GM12874 (cell line): ENCODE measurements around the gene UGGT1.

ENCODE experiments used
- CTCF ChIP-seq: IDR thresholded peaks from 2 replicates; pipeline ENCODE4 v1.5.1; 2011; ENCODE audit warnings: low read depth, mild to moderate bottlenecking, control low read depth, low read length, moderate library complexity; ENCODE audit not compliant: insufficient read depth

UGGT1 gene

GRCh38 chr2:128162266-128162665 is 71.3 kb downstream of the UGGT1 start:
- no peak for TF ChIP-seq CTCF

GRCh38 chr2:128164311-128164710 is 73.3 kb downstream of the UGGT1 start:
- TF ChIP-seq CTCF, result no peak

- no peak for TF ChIP-seq CTCF
These were observed 75.8 kb downstream of the UGGT1 start for GRCh38 chr2:128166746-128167353.

GRCh38 chr2:128169094-128169493 is 78.1 kb downstream of the UGGT1 start:
- TF ChIP-seq CTCF, result no peak

GRCh38 chr2:128169497-128169896 is 78.5 kb downstream of the UGGT1 start:
- no peak for TF ChIP-seq CTCF

GRCh38 chr2:128169933-128170709 is 79.1 kb downstream of the UGGT1 start:
- TF ChIP-seq CTCF, result no peak

- no peak for TF ChIP-seq CTCF
These were observed 79.8 kb downstream of the UGGT1 start for GRCh38 chr2:128170776-128171175.
